Coronary artery (tissue), 2 donors: ENCODE data around the gene CADM1.
"Not testable (repeated sequence)": the region's sequence is repeated elsewhere in the genome, so short reads cannot be mapped to it uniquely, and the experiment has no call there.

Experiments used
- DNase-seq: peaks from one replicate; pipeline ENCODE4 v3.0.0-alpha.2; 2017; ENCODE audit warnings: low spot score
- H3K27ac ChIP-seq, 2 donors: fragments of 200-600 bp; sonication (generic); one replicate each; pipeline ENCODE4 v1.5.1; 2016 to 2019
- H3K4me3 ChIP-seq: fragments of 200-600 bp; sonication (generic); 2 replicates; pipeline ENCODE4 v1.5.1; 2016; ENCODE audit warnings: mild to moderate bottlenecking, moderate library complexity
- TF ChIP-seq, protein P1 (sequence below): fragments of 200-600 bp; sonication (generic); IDR thresholded peaks from one replicate; pipeline ENCODE4 v1.5.1; 2019; ENCODE audit warnings: antibody characterized with exemption

Gene CADM1

DNA sequence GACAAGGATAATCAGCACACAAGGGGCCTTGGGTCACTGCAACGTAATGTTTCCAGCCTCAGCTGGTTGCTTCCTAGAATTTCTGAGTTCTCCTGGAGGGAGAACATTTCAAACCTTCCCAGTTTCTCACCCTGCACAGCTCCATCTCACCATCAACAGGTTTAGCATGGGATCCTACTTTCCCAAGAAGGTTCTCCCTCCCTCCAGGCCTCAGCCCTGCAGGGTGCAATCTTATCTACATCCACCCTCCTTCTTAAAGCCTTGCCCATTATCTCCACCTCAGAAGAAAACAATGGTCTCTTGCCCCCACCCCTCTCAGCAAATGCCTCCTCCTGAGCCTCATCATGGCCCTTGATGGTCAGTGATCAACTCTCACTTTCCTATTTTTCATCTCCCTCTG is 23.6 kb downstream of the CADM1 start:
- H3K4me3 ChIP-seq: no peak overlapping the region
- no peak overlapping the region for H3K27ac ChIP-seq
- TF ChIP-seq, protein P1, sequence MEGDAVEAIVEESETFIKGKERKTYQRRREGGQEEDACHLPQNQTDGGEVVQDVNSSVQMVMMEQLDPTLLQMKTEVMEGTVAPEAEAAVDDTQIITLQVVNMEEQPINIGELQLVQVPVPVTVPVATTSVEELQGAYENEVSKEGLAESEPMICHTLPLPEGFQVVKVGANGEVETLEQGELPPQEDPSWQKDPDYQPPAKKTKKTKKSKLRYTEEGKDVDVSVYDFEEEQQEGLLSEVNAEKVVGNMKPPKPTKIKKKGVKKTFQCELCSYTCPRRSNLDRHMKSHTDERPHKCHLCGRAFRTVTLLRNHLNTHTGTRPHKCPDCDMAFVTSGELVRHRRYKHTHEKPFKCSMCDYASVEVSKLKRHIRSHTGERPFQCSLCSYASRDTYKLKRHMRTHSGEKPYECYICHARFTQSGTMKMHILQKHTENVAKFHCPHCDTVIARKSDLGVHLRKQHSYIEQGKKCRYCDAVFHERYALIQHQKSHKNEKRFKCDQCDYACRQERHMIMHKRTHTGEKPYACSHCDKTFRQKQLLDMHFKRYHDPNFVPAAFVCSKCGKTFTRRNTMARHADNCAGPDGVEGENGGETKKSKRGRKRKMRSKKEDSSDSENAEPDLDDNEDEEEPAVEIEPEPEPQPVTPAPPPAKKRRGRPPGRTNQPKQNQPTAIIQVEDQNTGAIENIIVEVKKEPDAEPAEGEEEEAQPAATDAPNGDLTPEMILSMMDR: no peak
- no peak for DNase-seq

DNA sequence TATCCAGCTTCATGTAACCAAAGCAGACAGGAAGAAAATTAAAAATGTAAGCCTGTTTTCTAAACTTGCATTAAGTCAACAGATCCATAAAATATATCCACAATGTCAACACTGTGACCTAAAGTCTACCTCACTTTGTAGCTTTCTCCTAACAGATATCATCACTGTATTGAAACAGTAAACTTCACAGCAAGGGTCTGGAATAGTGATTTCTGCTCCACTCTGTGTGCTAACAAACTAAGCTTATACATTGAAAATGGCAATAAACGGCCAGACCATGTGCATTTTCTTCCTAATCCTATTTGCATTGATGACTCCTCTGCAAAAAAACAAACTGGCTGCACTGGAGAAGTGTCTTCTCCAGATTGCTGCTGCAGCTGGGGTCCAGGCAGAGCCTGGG is 26.8 kb downstream of the CADM1 start:
- no peak overlapping the region for H3K4me3 ChIP-seq
- no peak overlapping the region for H3K27ac ChIP-seq
- no peak for DNase-seq
- TF ChIP-seq, protein P1: no peak

DNA sequence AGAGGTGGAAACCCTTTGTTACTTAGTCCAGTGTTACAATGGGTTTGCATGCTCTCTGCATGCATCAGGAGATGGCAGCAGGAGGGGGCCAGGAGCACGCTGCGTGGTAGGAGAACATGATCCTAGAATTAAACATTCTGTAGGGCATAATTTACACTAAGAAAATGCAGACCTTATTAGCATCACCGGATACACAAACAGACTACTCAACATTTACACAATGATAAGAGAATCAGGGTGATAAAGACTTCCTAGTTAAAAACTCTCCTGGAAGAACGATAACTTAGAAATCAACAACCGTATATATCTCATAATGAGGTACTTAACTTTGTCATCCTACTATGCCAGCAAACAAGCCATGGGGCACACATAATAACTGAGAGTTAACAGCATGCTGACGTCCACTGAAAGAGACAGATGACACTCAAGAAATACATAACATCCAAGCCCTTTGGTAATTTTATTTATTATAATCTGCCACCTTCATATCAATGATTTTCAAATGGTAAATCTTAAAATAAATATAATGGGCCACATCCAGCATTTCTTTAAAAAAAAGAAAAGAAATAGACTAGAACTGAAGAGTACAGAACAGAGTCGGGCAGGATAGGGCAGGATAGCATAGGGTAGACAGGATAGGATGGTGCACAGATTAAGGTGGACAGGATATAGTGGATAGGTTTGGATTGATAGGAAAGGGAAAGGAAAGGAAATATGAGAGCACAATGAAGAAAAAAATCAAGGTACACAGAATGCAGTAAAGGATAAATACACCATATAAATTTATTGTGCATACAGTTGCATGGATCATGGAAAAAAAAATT is 27.5 kb downstream of the CADM1 start:
- no peak overlapping the region for H3K4me3 ChIP-seq
- H3K27ac ChIP-seq: no peak overlapping the region
- DNase-seq: no peak
- TF ChIP-seq, protein P1: no peak

DNA sequence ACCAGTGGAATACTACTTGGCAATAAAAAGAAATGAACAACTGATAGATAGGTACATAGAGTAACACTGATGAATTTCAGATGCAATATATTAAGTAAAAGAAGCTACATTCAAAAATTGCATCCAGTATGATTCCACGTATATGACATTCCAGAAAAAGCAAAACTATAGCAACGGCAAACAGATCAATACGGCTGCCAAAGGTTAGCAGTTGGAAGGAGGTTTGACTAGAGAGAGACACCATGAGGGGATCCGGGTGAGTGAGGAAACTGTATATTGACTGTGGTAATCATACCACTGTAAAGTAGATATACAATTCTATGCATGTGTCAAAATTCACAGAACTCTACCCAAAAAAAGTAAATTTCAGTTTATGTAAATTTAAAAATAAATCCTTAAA is 28.7 kb downstream of the CADM1 start:
- no peak overlapping the region for H3K4me3 ChIP-seq
- TF ChIP-seq, protein P1: no peak
- no peak for DNase-seq
- no peak overlapping the region for H3K27ac ChIP-seq

DNA sequence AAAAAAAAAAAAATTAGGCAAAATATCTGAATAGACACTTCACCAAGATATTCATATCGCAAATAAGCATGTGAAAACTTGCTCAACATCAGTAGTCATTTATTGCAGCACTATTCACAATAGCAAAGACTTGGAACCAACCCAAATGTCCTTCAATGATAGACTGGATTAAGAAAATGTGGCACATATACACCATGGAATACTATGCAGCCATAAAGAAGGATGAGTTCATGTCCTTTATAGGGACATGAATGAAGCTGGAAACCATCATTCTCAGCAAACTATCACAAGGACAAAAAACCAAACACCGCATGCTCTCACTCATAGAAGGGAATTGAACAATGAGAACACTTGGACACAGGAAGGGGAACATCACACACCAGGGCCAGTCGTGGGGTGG is 29.9 kb downstream of the CADM1 start:
- not testable (repeated sequence) for DNase-seq, H3K27ac ChIP-seq, H3K4me3 ChIP-seq

DNA sequence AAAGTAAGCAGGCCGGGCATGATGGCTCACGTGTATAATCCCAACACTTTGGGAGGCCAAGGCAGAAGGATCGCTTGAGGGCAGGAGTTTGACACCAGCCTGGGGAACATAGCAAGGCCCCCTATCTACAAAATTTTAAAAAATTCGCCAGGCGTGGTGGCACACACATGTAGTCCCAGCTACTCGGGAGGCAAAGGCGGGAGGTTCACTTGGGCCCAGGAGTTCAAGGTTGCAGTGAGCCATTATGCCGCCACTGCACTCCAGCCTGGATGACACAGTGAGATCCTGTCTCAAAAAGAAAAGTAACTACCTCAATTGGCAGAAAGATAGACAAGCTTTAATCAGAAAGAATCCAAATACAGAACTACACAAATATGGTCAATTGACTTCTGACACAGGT is 31.0 kb downstream of the CADM1 start:
- no peak for DNase-seq
- TF ChIP-seq, protein P1: no peak
- H3K27ac ChIP-seq: no peak overlapping the region
- H3K4me3 ChIP-seq: no peak overlapping the region

DNA sequence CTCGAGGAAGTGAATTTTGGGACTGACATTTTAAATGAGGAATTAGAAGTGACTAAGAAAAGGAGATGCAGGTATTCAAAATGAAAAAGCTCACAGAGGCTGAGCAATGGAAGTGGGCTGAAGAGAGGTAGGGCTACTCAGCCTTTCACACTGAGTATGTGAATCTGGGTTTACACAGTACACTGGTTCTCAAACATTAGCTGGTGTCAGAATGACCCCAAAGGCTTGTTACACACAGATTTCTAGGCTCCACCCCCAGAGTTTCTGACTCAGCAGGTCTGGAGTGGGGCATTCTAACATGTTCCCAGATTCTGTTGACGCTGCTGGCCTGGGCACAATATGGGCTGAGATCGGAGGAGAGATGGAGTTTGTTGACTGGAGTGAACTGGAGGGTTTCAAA is 32.8 kb downstream of the CADM1 start:
- DNase-seq: no peak
- no peak overlapping the region for H3K4me3 ChIP-seq
- H3K27ac ChIP-seq: no peak overlapping the region
- TF ChIP-seq, protein P1: no peak
